AG04449 (cell line): Measurements from ENCODE around the gene GALNTL6.

Experiments
- CTCF ChIA-PET: fragments of 350-600 bp; formaldehyde crosslinking; extraction: SDS; loops from one replicate; lab custom pipeline; 2021; ENCODE audit warnings: antibody characterized with exemption; lab: Yijun Ruan, JAX
- POLR2A ChIA-PET: fragments of 400-600, 350-600 bp; formaldehyde crosslinking; extraction: SDS; loops from one replicate; lab custom pipeline; 2020; ENCODE audit warnings: antibody characterized with exemption, inconsistent platforms; lab: Yijun Ruan, JAX
- DNase-seq: peaks from one replicate; pipeline ENCODE4 v3.0.0-alpha.2; 2010; ENCODE audit warnings: low read depth, low spot score
- H3K4me3 ChIP-seq: 2 replicates; pipeline ENCODE4 v1.5.1; 2011; ENCODE audit warnings: low read depth, mild to moderate bottlenecking, control low read depth, low read length
- CTCF ChIP-seq: IDR thresholded peaks from one replicate; pipeline ENCODE4 v1.5.1; 2011; ENCODE audit warnings: mild to moderate bottlenecking, moderate library complexity, low read length, control low read depth, inconsistent platforms; ENCODE audit not compliant: insufficient read depth; ENCODE audit errors: missing control alignments

GALNTL6 gene

GRCh38 chr4:172601195-172601594 is 788.0 kb downstream of the GALNTL6 start:
- H3K4me3 ChIP-seq: no peak overlapping the region
- DNase-seq: no peak
- TF ChIP-seq CTCF: no peak
- ChIA-PET CTCF (no interaction called here), POLR2A (no interaction called here)

- CTCF ChIA-PET: no interaction called here
- no peak overlapping the region for H3K4me3 ChIP-seq
- no peak for DNase-seq
- POLR2A ChIA-PET: no interaction called here
- TF ChIP-seq CTCF: no peak
Measured at GRCh38 chr4:172619218-172619617, 806.0 kb downstream of the GALNTL6 start.

GRCh38 chr4:172619798-172620197 is 806.6 kb downstream of the GALNTL6 start:
- H3K4me3 ChIP-seq: no peak overlapping the region
- TF ChIP-seq CTCF: no peak
- CTCF ChIA-PET: no interaction called here
- POLR2A ChIA-PET: no interaction called here
- no peak for DNase-seq

GRCh38 chr4:172628263-172628662 is 815.1 kb downstream of the GALNTL6 start:
- no peak overlapping the region for H3K4me3 ChIP-seq
- ChIA-PET POLR2A (no interaction called here), CTCF (no interaction called here)
- TF ChIP-seq CTCF: no peak
- DNase-seq: no peak

- TF ChIP-seq CTCF: no peak
- ChIA-PET CTCF (no interaction called here), POLR2A (no interaction called here)
- DNase-seq: no peak
- H3K4me3 ChIP-seq: no peak overlapping the region
Measured at GRCh38 chr4:172630280-172630679, 817.1 kb downstream of the GALNTL6 start.

GRCh38 chr4:172631832-172632231 is 818.6 kb downstream of the GALNTL6 start:
- DNase-seq: no peak
- no peak for TF ChIP-seq CTCF
- POLR2A ChIA-PET: no interaction called here
- H3K4me3 ChIP-seq: no peak overlapping the region
- CTCF ChIA-PET: no interaction called here
